Midbrain (tissue), 1 donor: ENCODE data around the gene PTGFR.

ENCODE experiments used
- DNase-seq: peaks from one replicate; lab custom pipeline; 2025; lab: John Stamatoyannopoulos, UW

The PTGFR gene, protein sequence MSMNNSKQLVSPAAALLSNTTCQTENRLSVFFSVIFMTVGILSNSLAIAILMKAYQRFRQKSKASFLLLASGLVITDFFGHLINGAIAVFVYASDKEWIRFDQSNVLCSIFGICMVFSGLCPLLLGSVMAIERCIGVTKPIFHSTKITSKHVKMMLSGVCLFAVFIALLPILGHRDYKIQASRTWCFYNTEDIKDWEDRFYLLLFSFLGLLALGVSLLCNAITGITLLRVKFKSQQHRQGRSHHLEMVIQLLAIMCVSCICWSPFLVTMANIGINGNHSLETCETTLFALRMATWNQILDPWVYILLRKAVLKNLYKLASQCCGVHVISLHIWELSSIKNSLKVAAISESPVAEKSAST

DNA sequence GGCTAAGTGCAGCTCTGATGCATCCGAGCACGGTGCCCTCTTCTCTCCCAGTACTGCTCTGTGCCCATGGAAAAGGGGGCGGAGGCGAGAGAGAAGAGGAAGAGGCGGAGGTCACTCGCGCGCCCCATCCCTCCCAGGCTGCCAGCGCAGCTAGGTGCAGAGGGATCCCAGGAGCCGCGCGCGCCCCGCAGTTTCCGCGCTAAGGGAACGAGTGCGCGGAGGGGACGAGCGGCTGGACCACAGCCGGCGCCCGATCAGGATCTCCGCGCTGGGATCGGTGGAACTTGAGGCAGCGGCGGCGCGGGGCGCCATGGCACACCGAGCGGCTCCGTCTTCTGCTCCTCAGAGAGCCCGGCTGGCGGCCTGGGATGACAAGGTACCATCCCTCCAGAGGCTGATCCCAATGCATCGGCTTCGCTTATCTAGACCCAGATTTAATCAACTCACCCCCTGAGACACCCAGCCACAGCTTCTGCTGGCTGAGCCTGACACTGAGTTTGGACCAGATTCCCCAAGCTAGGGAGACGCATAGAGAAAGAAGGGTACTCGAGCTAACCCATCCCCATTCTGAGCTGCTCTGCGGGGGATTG lies at the start of gene PTGFR:
TSS of gene PTGFR (plus strand) at position 114 of the 590 bp plus-strand sequence. CDS start 1,770 bp downstream, outside the sequence.
- DNase-seq, result no peak

DNA sequence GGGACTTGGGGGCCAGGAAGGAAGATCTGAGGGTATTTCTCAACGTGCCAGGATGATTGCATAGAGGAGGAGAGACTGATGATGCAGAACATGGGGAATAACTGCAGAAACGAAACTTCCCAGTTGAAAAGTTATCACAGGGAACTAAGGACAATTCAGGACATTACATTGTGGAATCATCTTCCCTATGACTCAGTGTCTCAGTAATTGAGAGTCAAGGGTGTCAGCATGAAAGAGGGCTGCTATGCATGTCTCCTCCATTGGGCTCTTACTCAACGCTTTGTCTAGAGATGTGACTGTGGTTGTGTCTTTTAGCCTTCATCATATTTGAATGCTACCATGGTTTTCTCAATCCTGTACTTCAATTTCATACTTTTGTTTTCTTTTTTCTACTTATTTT lies 48.9 kb upstream of the PTGFR start:
- no peak for DNase-seq

DNA sequence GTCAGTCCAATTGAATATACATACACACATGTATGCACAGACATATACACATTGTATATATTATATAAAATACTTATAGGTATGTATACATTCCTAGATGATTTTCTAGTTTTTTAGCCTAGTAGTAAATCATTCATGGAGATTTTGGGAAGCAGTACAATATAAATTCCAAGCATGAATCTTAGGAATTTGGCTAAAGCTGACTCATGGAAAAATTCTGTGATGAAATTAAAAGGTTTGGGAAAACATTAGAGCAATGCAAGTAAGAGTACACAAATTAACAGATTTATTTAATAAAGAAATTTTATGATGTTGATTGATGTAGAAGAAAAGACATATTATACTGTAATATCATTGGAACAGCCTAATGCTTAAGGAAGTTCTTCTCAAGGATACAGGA lies 43.7 kb upstream of the PTGFR start:
- no peak for DNase-seq

DNA sequence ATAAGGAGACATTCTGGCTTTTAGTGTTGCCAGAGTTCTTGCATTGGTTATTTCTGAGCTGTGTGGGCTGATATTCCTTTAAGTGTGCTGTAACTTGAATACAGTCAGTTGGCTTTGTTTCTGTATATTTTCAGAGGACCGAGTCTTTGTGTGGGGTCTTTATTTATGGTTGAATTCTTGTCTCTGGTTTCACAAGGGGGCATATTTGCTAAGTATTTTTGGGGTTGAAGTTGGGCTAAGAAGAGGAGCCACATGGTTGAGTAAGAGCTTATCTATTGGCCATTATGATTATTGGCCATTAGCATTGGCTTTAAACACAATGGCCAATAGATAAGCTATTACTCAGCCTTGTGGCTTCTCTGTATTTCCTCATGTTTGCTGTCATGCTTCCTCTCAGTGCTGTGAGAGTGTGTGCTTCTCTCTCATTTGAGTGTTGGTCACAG lies 26.3 kb upstream of the PTGFR start:
- no peak for DNase-seq

DNA sequence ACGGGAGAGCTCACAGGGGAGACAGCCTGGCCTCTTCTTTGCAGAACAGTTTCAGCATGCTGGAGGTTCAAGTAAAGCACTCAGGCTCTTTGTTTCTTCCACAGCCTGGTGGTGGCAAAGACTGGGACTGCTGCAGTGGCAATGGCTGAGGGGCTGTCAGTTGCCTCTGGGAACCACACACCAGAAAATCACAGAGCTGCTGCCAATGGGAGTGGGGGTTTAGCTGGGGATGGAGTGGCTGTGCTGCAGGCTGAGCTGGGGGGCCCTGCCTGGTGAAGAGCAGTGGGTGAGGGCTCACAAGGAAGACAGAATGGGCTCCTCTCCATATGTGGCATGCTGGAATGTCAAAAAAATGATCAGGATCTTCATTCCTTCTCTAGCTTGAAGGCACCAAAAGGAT lies 25.6 kb upstream of the PTGFR start:
- no peak for DNase-seq

DNA sequence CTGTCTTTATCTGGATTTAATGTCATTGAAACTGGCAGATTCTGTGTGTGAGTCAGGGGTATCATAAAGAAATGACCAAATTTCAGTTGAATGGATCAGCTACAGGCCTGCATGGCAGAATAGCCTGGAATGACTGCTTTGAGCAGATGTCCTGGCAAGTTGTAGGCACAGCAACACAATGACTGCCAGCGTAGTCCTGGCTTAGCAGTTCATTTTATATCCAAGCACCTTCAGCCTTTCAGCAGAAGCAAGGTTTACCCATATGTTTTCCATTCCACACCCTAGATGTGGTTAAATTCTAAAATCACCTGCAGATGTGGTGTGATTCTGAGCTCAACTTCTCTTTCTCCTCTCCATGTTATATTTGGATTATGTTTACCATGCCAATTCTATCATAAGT lies 22.3 kb upstream of the PTGFR start:
- no peak for DNase-seq

DNA sequence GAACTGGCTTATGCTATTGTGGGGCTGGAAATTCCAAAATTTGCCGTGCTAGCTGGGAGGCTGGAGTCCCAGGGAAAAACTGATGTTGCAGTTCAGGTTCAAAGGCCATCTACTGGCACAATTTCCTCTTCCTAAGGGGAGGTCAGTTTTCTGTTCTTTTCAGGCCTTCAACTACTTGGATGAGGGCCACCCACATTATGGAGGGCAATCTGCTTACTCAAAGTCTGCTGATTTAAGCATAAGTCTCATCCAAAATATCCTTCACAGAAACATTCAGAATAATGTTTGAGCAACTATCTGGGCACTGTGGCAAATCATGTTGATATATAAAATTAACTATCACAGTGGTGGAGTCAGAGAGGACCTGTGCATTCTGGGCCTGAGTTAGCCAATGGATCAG lies 21.2 kb upstream of the PTGFR start:
- no peak for DNase-seq

DNA sequence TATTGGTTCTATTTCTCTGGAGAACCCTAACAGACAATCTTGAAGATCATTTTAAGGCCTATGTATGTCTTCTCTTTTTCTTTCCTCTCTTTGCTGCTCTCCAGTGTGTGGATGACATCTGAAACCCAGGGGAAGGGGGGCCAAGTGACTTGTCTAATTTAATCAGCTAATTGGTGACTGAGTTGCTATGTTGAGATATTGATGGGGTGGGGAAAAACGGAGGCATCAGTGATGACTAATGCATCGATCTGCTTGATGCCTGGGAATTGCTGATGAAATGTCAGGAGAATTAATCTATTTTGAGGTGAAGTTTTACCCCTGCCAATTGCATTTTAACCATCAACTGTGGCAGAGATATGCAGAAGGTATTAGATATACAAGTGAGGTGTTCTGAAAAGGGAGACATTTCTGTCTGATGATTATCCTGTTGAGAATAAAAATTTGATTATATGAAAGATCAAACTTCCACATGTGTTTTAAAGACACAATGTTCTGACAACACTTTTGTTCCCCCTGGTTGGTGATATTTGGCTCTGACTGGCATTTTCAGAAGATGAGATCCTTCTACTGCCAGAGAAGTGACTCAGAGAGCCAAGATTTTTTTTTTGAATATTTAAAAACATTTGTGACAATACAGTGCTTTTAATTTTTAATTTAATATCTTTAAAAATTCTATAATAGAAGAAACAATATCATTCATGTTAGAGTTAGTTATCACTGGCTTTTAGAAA lies 18.7 kb upstream of the PTGFR start:
- no peak for DNase-seq

DNA sequence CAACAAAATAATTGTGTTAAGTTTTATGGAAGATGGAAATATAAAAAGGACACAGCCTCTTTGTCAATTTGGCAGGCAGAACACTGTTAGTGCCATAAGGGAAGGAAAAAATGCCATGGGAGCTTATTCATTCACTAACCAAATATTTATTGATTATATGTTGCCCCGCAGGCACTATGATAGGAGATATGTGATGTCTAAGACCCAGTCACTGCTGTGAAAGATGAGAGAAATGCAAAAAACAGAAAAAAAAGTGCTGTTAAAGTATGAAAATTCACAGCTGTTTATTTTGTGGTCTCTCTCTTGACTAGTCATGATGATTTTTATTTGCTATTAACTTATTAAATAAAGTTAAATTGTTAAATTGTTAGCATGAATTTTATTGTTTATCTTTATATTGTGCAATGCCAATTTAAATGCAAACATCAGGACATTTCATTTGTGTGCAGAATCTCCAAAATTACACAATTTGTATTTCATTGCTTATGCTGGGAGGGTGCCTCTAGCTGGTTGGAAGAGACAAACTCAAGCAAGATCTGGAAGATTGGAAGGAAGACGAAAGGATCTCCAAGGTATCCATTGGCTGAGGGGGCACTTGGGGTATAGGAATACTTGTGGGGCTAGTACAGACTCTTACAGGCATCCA lies 17.8 kb upstream of the PTGFR start:
- DNase-seq, result no peak

DNA sequence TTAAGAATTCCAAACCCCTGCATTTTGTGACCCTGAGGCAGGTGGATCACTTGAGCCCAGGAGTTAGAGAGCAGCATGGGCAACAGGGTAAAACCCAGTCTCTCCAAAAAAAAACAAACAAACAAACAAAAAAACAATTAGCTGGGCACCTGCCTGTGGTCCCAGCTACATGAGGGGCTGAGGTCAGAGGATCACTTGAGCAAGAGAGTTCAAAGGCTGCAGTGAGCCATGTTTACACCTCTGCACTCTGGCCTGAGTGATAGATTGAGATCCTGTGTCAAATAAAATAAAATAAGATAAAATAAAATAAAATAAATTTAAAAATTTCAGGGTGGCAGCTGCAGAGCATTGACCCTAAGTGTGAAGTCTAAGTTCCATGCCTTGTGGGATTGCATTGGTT lies 16.7 kb upstream of the PTGFR start:
- DNase-seq, result no peak

DNA sequence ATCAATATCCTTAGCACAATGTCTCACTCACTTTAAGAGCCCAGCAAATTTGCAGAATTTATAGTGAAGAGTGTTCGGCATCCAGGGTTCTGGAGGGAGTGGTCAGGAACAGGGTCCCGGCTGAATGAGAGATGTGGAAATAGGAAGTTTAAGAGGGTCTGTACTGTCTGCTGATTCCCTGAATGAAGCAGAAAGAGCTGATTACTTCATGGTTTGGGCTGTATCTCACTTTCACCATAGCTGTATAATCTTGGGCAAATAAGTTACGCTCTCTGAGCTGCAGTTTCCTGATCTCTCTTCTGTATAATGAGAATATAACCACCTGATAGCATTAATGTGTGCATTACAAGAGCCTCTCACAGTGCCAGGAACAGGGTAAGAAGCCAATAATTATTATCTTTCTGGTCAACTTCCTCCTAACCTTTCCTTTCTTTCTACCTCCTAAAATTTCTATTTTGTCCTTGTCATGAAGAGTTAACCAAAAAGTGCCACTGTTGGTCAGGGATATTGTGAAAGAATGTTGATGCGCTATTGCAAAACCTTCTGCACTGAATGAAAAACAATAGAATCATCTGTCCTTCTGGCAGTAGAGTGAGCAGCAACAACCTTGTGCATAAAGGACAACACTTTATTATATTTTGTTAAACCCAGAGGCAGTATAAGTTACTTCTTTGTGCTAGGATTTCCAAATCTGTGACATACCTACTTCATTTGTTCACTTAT lies 14.7 kb upstream of the PTGFR start:
- DNase-seq, result no peak

DNA sequence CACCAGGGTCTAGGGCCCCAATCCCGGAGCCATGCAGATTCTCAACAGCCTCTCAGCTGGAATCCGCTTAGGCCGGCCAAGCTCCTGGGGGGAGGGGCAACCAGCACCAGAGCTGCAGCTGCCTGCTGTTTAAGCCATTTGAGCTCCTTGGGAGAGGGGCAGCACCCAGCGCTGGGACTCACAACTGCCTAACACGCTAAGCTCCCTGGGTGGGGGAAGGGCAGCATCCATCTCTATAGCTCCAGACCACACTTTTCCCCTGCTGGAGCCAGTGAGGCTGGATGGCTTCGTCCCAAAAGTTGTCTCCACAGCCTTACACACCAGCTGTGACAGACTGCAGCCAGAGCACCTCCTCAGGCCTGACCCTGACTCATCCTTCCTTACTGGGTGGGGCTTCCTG lies 6.9 kb upstream of the PTGFR start:
- DNase-seq, result no peak

DNA sequence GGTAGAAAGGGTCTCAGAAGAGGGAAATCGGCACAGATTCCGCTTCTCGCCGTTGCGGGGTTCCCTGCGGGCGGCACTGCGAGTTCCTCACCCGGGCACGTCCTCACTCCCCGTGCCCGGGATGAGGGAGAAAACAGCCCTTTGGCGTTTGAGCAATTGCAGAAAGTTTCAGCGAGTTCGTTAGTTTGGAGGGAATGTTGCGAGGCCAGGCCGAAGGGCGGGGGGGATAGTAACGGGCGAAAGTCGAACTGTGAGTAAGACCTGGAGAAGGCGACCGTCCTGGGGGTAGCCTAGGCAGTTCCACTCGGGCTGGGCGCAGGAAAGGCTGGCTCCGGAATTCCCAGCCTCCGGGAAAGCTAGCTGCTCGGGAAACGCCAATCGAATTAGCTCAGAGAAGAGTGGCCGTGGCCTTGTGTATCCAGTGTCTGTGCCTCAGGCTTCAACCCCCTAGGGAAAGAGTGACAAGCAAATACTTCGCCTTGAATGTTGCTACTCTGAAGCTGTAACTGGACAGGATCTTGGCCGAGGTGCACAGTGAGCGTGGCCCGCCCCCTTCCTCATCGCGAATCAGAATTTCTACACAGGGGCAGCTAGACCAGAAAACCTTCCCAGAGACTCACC lies 787 bp downstream of the PTGFR start:
- no peak for DNase-seq

DNA sequence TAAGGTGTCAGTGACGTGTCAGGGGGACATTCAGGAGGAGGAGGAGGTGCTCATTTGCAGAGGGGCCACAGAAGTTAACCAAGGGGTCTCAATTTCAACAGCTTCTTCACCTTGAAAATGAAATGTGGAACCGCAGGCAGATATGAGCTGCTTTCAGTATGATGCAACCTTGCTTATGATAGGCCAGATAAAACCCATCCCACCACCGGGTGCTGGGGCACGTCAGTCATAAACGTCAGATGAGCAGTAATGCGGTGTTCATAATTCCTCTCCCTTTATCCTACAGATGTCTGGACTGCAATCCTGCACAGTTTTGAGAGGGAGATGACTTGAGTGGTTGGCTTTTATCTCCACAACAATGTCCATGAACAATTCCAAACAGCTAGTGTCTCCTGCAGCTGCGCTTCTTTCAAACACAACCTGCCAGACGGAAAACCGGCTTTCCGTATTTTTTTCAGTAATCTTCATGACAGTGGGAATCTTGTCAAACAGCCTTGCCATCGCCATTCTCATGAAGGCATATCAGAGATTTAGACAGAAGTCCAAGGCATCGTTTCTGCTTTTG lies 1.7 kb downstream of the PTGFR start:
- no peak for DNase-seq

DNA sequence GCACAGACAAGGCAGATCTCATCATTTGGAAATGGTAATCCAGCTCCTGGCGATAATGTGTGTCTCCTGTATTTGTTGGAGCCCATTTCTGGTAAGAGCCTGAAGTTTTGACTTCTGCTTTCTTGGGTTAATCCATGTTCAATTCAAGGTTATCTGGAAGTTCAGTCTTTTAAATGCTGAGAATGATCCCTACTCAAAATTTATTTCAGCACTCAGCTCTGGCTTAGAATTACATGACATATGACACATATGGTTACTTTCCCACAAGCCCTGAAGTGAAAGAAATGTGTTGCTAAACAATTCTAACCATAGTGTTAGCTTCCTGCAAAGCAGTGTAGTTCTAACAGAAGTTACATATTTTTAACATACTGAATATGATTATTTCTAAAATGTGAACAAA lies 2.7 kb downstream of the PTGFR start:
- no peak for DNase-seq

DNA sequence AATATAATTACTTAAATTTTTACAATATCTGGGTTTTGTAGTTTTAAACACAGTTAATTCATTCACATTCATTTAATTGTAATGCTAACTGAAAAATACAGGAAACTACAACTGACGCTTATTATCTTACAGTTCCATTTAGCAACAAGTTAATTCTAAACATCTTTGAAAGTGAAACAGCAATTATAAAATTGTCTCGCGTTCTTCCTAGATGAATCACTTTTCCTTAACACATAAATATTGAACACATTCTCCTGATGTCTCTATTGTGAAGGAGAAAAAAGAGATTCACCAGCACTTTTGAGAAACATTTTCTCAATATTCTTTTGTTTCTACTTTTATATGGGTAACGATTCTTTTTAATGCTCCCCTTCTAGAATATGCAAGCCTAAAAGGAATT lies 6.4 kb downstream of the PTGFR start:
- DNase-seq, result no peak

DNA sequence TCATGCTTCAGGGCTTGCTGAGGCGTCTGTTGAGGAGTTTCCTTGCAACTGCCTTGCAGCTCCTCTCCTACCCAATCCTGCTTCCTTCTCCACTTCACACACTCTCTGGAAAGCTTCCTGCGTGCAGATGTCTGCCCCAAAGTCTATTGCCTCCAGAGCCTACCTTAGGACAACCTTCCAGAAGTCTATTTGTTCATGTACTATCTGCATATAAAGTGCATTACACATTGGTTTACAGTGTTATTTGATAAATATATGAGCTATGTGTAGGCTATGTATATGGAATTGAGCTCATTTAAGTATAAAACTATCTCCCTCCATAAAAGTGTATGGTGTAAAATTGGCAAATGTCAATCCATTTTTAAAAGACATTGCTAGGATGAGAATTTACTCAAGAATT lies 9.8 kb downstream of the PTGFR start:
- DNase-seq, result no peak

DNA sequence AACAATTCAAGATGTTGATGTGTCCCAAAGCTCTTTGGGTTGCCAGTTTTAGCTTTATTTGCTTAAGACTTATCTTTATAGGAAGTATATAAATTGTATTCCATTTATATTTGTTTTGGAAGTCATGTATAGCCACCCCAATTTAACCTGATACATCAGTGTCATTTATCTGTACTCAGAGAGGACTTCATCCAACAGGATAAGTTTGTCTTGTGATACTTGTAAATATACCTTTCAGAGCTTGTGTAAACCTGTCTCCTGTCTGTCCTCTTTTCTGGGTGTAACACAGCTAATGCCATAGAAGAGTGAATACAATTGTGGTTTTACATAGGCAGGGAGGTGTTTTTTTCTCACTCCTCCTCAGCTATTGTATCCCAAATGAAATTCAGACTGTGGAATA lies 10.4 kb downstream of the PTGFR start:
- no peak for DNase-seq

DNA sequence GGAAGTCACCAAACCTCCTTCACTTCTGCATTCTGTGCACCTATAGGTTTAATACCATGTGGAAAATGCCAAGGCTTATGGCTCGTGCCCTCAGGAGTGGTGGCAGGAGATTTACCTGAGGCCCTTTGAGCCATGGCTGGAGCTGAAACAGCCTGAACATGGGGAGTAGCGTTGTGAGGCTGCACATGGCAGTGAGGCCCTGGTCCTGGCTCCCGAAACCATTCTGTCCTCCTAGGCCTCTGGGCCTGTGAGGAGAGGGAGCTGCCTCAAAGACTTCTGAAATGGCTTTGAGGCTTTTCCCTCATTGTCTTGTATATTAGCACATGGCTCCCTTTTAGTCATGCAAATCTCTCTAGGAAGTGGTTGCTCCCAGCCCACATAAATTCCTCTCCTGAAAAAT lies 20.6 kb downstream of the PTGFR start:
- no peak for DNase-seq

DNA sequence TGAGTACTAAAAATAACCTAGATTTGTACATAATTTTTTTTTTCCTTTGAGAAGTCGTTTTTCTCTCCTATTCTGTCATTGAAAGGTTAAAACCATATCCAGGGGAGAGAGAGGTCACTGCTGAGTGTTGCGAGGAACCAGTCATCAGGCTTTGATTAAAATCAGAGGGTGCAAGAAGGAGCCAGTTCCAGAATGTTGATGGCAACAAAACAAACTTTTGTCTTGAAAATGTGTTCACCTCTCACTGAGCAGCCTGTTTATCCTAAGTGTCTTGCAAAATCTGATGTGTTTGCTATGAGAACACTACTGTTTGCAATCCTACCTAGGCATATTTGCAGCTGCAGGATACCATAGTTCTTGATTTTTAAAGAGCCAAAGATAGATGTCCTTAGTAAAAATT lies 25.9 kb downstream of the PTGFR start:
- no peak for DNase-seq

DNA sequence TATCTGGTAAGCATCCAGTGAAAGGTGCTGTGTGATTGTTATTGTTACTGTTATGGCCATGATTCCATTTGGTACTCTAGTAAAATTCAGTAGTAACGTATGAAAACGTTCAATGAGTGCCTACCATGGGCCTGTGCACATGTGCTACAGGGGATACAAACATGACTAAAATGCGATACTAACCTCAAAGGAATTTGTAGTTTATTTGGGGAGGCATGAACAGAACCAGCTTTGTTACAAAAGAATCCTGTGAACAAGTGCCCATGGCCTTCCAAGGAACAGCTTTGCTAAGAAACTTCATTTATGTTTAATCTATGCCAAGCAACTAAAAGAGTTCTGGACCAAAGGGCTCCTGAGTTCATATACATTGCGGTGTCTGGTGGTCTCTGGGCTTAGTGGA lies 28.7 kb downstream of the PTGFR start:
- no peak for DNase-seq
